SH-SY5Y (cell line): ENCODE results near the gene SPDL1.

Experiments used
- GATA2 ChIP-seq: IDR thresholded peaks from 2 replicates; pipeline ENCODE4 v1.6.1; 2011; ENCODE audit warnings: mild to moderate bottlenecking, low read depth, low read length
- GATA3 ChIP-seq: IDR thresholded peaks from 2 replicates; pipeline ENCODE4 v1.6.1; 2011; ENCODE audit warnings: low read depth, mild to moderate bottlenecking, low read length, moderate library complexity

- TF ChIP-seq GATA3 (no peak), GATA2 (no peak)
These were observed 15.9 kb downstream of the SPDL1 start for GRCh38 chr5:169599451-169599850.
